Activated T-helper 2 cell treated with anti-CD3 and anti-CD28 coated beads, Interferon-gamma antibody, Interleukin-2, Interleukin-4, amounts not matched to agents 10 μg/mL and 5 μg/mL and 100 μg/mL, durations not matched to agents 14 hours and 24 hours and 36 hours (primary cell): Measurements from ENCODE around the gene FBXO38. TPM values are rescaled to one million over a fixed set of nuclear protein-coding genes. Genes with fewer than 3 reads are reported as not detected.

ENCODE experiments used
- DNase-seq: peaks from one replicate; pipeline ENCODE4 v3.0.0; 2021; ENCODE audit warnings: low spot score
- H3K27ac Mint-ChIP-seq: one replicate; pipeline ENCODE4 v1.8.0; 2021; ENCODE audit warnings: mixed read lengths
- H3K27me3 Mint-ChIP-seq: one replicate; pipeline ENCODE4 v1.8.0; 2021; ENCODE audit warnings: low read depth, mixed read lengths
- H3K36me3 Mint-ChIP-seq: one replicate; pipeline ENCODE4 v1.8.0; 2021; ENCODE audit warnings: low read depth, mixed read lengths
- H3K4me1 Mint-ChIP-seq: one replicate; pipeline ENCODE4 v1.8.0; 2021; ENCODE audit warnings: low read depth, mixed read lengths
- H3K4me3 Mint-ChIP-seq: one replicate; pipeline ENCODE4 v1.8.0; 2021; ENCODE audit warnings: low read depth, mild to moderate bottlenecking, moderate library complexity, mixed read lengths
- H3K9me3 Mint-ChIP-seq: one replicate; pipeline ENCODE4 v1.8.0; 2021; ENCODE audit warnings: mixed read lengths
- intact Hi-C: fragments of 100-400 bp; cut with micrococcal nuclease; formaldehyde crosslinking; loops from one replicate; pipeline ENCODE4 v1.15.1; 2023
- total RNA-seq: library from RNA; stranded (reverse); gene quantifications from 2 replicates; pipeline ENCODE4 v1.2.3, GENCODE V29; 2022

FBXO38 gene
- total RNA-seq, 1 donor from 2014 or later = 68.9 TPM

- Mint-ChIP-seq H3K27me3 (no peaks in the 10 kb centered on the region), H3K27ac (no peak overlapping the region), H3K4me3 (no peak overlapping the region), H3K9me3 (peaks cover 13% of the 10 kb centered on the region), H3K4me1 (peaks cover 6% of the 10 kb centered on the region), H3K36me3 (no peaks in the 10 kb centered on the region)
- DNase-seq = no peak
- intact Hi-C loops = no loop called here
Observed at GRCh38 chr5:148368299-148368698, 15.5 kb upstream of the FBXO38 start.

- Mint-ChIP-seq H3K27ac (no peak overlapping the region), H3K27me3 (no peaks in the 10 kb centered on the region), H3K9me3 (peaks cover 13% of the 10 kb centered on the region), H3K4me3 (no peak overlapping the region), H3K36me3 (no peaks in the 10 kb centered on the region), H3K4me1 (peaks cover 3% of the 10 kb centered on the region)
- no peak for DNase-seq
- intact Hi-C loops = no loop called here
Observed at GRCh38 chr5:148372166-148372725, 11.5 kb upstream of the FBXO38 start.

GRCh38 chr5:148372893-148373292 lies 10.9 kb upstream of the FBXO38 start:
- Mint-ChIP-seq H3K9me3 (peaks cover 16% of the 10 kb centered on the region), H3K27me3 (no peaks in the 10 kb centered on the region), H3K4me1 (peaks cover 3% of the 10 kb centered on the region), H3K36me3 (peaks cover 4% of the 10 kb centered on the region), H3K27ac (no peak overlapping the region), H3K4me3 (no peak overlapping the region)
- no peak for DNase-seq
- intact Hi-C loops = no loop called here

- DNase-seq = no peak
- Mint-ChIP-seq H3K36me3 (peaks cover 18% of the 10 kb centered on the region), H3K4me3 (no peak overlapping the region), H3K9me3 (peaks cover 22% of the 10 kb centered on the region), H3K4me1 (peaks cover 11% of the 10 kb centered on the region), H3K27me3 (no peaks in the 10 kb centered on the region), H3K27ac (no peak overlapping the region)
- intact Hi-C loops = loop anchor here (1.0 kb wide), 1 partner anchor 196 kb away; no protein-coding TSS in a partner anchor
Observed at GRCh38 chr5:148374690-148375360, 8.9 kb upstream of the FBXO38 start.

- H3K27me3 Mint-ChIP-seq = no peaks in the 10 kb centered on the region
- no peak for DNase-seq
- H3K4me1 Mint-ChIP-seq = peaks cover 14% of the 10 kb centered on the region
- no peak overlapping the region for H3K27ac Mint-ChIP-seq
- no peak overlapping the region for H3K4me3 Mint-ChIP-seq
- H3K9me3 Mint-ChIP-seq = peaks cover 23% of the 10 kb centered on the region
- peaks cover 18% of the 10 kb centered on the region for H3K36me3 Mint-ChIP-seq
- intact Hi-C loops = no loop called here
Observed at GRCh38 chr5:148376198-148376597, 7.6 kb upstream of the FBXO38 start.

GRCh38 chr5:148378670-148379069 lies 5.1 kb upstream of the FBXO38 start:
- no peak overlapping the region for H3K4me3 Mint-ChIP-seq

GRCh38 chr5:148379340-148379739 lies 4.4 kb upstream of the FBXO38 start:
- Mint-ChIP-seq H3K4me1 (peaks cover 27% of the 10 kb centered on the region), H3K27ac (no peak overlapping the region), H3K9me3 (peaks cover 23% of the 10 kb centered on the region), H3K4me3 (no peak overlapping the region), H3K27me3 (no peaks in the 10 kb centered on the region), H3K36me3 (peaks cover 24% of the 10 kb centered on the region)
- intact Hi-C loops = no loop called here
- no peak for DNase-seq

More at GRCh38 chr5:148378670-148379069, 5.1 kb upstream of the FBXO38 start:
- H3K27ac Mint-ChIP-seq = no peak overlapping the region
- intact Hi-C loops = no loop called here
- H3K4me1 Mint-ChIP-seq = peaks cover 23% of the 10 kb centered on the region
- H3K27me3 Mint-ChIP-seq = no peaks in the 10 kb centered on the region
- H3K36me3 Mint-ChIP-seq = peaks cover 20% of the 10 kb centered on the region
- peaks cover 23% of the 10 kb centered on the region for H3K9me3 Mint-ChIP-seq
- no peak for DNase-seq

GRCh38 chr5:148381906-148382305 lies 1.9 kb upstream of the FBXO38 start:
- Mint-ChIP-seq H3K9me3 (peaks cover 23% of the 10 kb centered on the region), H3K27ac (no peak overlapping the region), H3K4me3 (no peak overlapping the region), H3K4me1 (peaks cover 48% of the 10 kb centered on the region), H3K36me3 (peaks cover 43% of the 10 kb centered on the region), H3K27me3 (no peaks in the 10 kb centered on the region)
- intact Hi-C loops = loop anchor here (5.0 kb wide), 3 partner anchors 420 to 1935 kb away; partner anchors contain the start of genes PCYOX1L and TCERG1
- DNase-seq = no peak

GRCh38 chr5:148382961-148383360 lies 797 bp upstream of the FBXO38 start:
- H3K9me3 Mint-ChIP-seq = peaks cover 18% of the 10 kb centered on the region
- peak overlapping the region; percentile 96 for H3K4me3 Mint-ChIP-seq
- H3K36me3 Mint-ChIP-seq = peaks cover 45% of the 10 kb centered on the region
- intact Hi-C loops = loop anchor here (5.0 kb wide), 3 partner anchors 419 to 1936 kb away; partner anchors contain the start of genes PCYOX1L and TCERG1
- DNase-seq = no peak
- H3K27me3 Mint-ChIP-seq = no peaks in the 10 kb centered on the region
- H3K27ac Mint-ChIP-seq = peak overlapping the region; percentile 98
- peaks cover 54% of the 10 kb centered on the region for H3K4me1 Mint-ChIP-seq

- DNase-seq = no peak
- intact Hi-C loops = loop anchor here (5.0 kb wide), 3 partner anchors 418 to 1937 kb away; partner anchors contain the start of genes PCYOX1L and TCERG1
- Mint-ChIP-seq H3K4me1 (peaks cover 58% of the 10 kb centered on the region), H3K27me3 (no peaks in the 10 kb centered on the region), H3K4me3 (peak overlapping the region; percentile 96), H3K36me3 (peaks cover 42% of the 10 kb centered on the region), H3K27ac (peak overlapping the region; percentile 98), H3K9me3 (peaks cover 5% of the 10 kb centered on the region)
Observed at GRCh38 chr5:148384380-148384737, 601 bp downstream of the FBXO38 start.

GRCh38 chr5:148385094-148385493 lies 1.3 kb downstream of the FBXO38 start:
- intact Hi-C loops = loop anchor here (5.0 kb wide), 2 partner anchors 237 to 322 kb away; no protein-coding TSS in a partner anchor
- DNase-seq = no peak
- H3K36me3 Mint-ChIP-seq = peaks cover 39% of the 10 kb centered on the region
- H3K27ac Mint-ChIP-seq = peak overlapping the region; percentile 98
- peak overlapping the region; percentile 96 for H3K4me3 Mint-ChIP-seq
- no peaks in the 10 kb centered on the region for H3K27me3 Mint-ChIP-seq
- no peaks in the 10 kb centered on the region for H3K9me3 Mint-ChIP-seq
- H3K4me1 Mint-ChIP-seq = peaks cover 51% of the 10 kb centered on the region

- intact Hi-C loops = loop anchor here (5.0 kb wide), 2 partner anchors 236 to 321 kb away; no protein-coding TSS in a partner anchor
- no peak for DNase-seq
- no peaks in the 10 kb centered on the region for H3K9me3 Mint-ChIP-seq
- peaks cover 56% of the 10 kb centered on the region for H3K4me1 Mint-ChIP-seq
- H3K27me3 Mint-ChIP-seq = no peaks in the 10 kb centered on the region
- H3K36me3 Mint-ChIP-seq = peaks cover 45% of the 10 kb centered on the region
- peak overlapping the region; percentile 98 for H3K27ac Mint-ChIP-seq
- peak overlapping the region; percentile 7 for H3K4me3 Mint-ChIP-seq
Observed at GRCh38 chr5:148386041-148386440, 2.3 kb downstream of the FBXO38 start.

- Mint-ChIP-seq H3K4me3 (peak overlapping the region; percentile 4), H3K36me3 (peaks cover 53% of the 10 kb centered on the region), H3K4me1 (peaks cover 64% of the 10 kb centered on the region), H3K27ac (peak overlapping the region; percentile 76), H3K9me3 (no peaks in the 10 kb centered on the region), H3K27me3 (no peaks in the 10 kb centered on the region)
- intact Hi-C loops = loop anchor here (5.0 kb wide), 2 partner anchors 235 to 320 kb away; no protein-coding TSS in a partner anchor
- no peak for DNase-seq
Observed at GRCh38 chr5:148387325-148387724, 3.6 kb downstream of the FBXO38 start.
